GM19438 (cell line): Measurements from ENCODE around the gene FHIT.
"Not testable (repeated sequence)": the region's sequence is repeated elsewhere in the genome, so short reads cannot be mapped to it uniquely, and the experiment has no call there.

Experiments used
- ATAC-seq: cut with Tn5 transposase; IDR thresholded peaks from one replicate; pipeline ENCODE4 v1.9.1; 2021; ENCODE audit warnings: low read depth; ENCODE audit not compliant: unreplicated experiment

Gene FHIT

GRCh38 chr3:60953351-60953750 lies 297.9 kb downstream of the FHIT start:
- ATAC-seq = no peak

GRCh38 chr3:60952055-60952454 lies 299.2 kb downstream of the FHIT start:
- ATAC-seq = no peak

- no peak for ATAC-seq
Measured at GRCh38 chr3:60949146-60949545, 302.1 kb downstream of the FHIT start.

GRCh38 chr3:60948488-60948887 lies 302.8 kb downstream of the FHIT start:
- no peak for ATAC-seq

GRCh38 chr3:60935709-60936108 lies 315.5 kb downstream of the FHIT start:
- no peak for ATAC-seq

- no peak for ATAC-seq
Measured at GRCh38 chr3:60933824-60934223, 317.4 kb downstream of the FHIT start.

- no peak for ATAC-seq
Measured at GRCh38 chr3:60932643-60933042, 318.6 kb downstream of the FHIT start.

- no peak for ATAC-seq
Measured at GRCh38 chr3:60932170-60932569, 319.1 kb downstream of the FHIT start.

- ATAC-seq = peak; percentile 64
Measured at GRCh38 chr3:60931452-60931851, 319.8 kb downstream of the FHIT start.

GRCh38 chr3:60920519-60920918 lies 330.7 kb downstream of the FHIT start:
- no peak for ATAC-seq

- no peak for ATAC-seq
Measured at GRCh38 chr3:60919296-60919695, 332.0 kb downstream of the FHIT start.

GRCh38 chr3:60917141-60917540 lies 334.1 kb downstream of the FHIT start:
- no peak for ATAC-seq

GRCh38 chr3:60916546-60916945 lies 334.7 kb downstream of the FHIT start:
- ATAC-seq = no peak

- ATAC-seq = no peak
Measured at GRCh38 chr3:60913474-60913873, 337.8 kb downstream of the FHIT start.

GRCh38 chr3:60912876-60913275 lies 338.4 kb downstream of the FHIT start:
- no peak for ATAC-seq

- ATAC-seq = no peak
Measured at GRCh38 chr3:60912142-60912541, 339.1 kb downstream of the FHIT start.

GRCh38 chr3:60909526-60909925 lies 341.7 kb downstream of the FHIT start:
- no peak for ATAC-seq

- ATAC-seq = no peak
Measured at GRCh38 chr3:60906283-60906682, 345.0 kb downstream of the FHIT start.

GRCh38 chr3:60898321-60898720 lies 352.9 kb downstream of the FHIT start:
- ATAC-seq = no peak

- no peak for ATAC-seq
Measured at GRCh38 chr3:60893946-60894345, 357.3 kb downstream of the FHIT start.

- ATAC-seq = no peak
Measured at GRCh38 chr3:60890226-60890625, 361.0 kb downstream of the FHIT start.

GRCh38 chr3:60888952-60889351 lies 362.3 kb downstream of the FHIT start:
- ATAC-seq = not testable (repeated sequence)

GRCh38 chr3:60887574-60887973 lies 363.7 kb downstream of the FHIT start:
- no peak for ATAC-seq
